OCI-LY1 (cell line): ENCODE measurements around the gene NAV3.

ENCODE experiments used
- H2AFZ ChIP-seq: fragments of 200-600 bp; sonication (generic), shearing (Covaris generic); 2 replicates; pipeline ENCODE4 v1.6.0; 2014; ENCODE audit warnings: antibody characterized with exemption, mild to moderate bottlenecking, low read length
- H3F3A ChIP-seq: fragments of 200-600 bp; sonication (generic), shearing (Covaris generic); 2 replicates; pipeline ENCODE4 v1.6.0; 2014; ENCODE audit warnings: mild to moderate bottlenecking, antibody characterized with exemption, low read length, moderate library complexity; ENCODE audit not compliant: insufficient read depth
- H3K27ac ChIP-seq: fragments of 200-600 bp; sonication (generic); 2 replicates; pipeline ENCODE4 v1.5.1; 2014; ENCODE audit warnings: low read length, mixed run types, mild to moderate bottlenecking, low read depth; ENCODE audit not compliant: poor library complexity, severe bottlenecking
- H3K27me3 ChIP-seq: fragments of 200-600 bp; sonication (generic); 2 replicates; pipeline ENCODE4 v1.6.0; 2014; ENCODE audit warnings: antibody characterized with exemption, mild to moderate bottlenecking, low read length, moderate library complexity; ENCODE audit not compliant: insufficient read depth
- H3K36me3 ChIP-seq: fragments of 200-600 bp; sonication (generic); 2 replicates; pipeline ENCODE4 v1.6.1; 2014; ENCODE audit warnings: mild to moderate bottlenecking, antibody characterized with exemption, low read length, moderate library complexity, mixed read lengths; ENCODE audit not compliant: insufficient read depth
- H3K4me1 ChIP-seq: fragments of 200-600 bp; sonication (generic); 2 replicates; pipeline ENCODE4 v1.5.1; 2014; ENCODE audit warnings: mild to moderate bottlenecking, low read length, moderate library complexity; ENCODE audit not compliant: insufficient read depth, severe bottlenecking
- H3K4me2 ChIP-seq: fragments of 200-600 bp; sonication (generic), shearing (Covaris generic); 2 replicates; pipeline ENCODE4 v1.6.1; 2014; ENCODE audit warnings: low read length
- H3K4me3 ChIP-seq: fragments of 200-600 bp; sonication (generic); 2 replicates; pipeline ENCODE4 v1.5.1; 2014; ENCODE audit warnings: low read length, low read depth, mild to moderate bottlenecking, mixed read lengths; ENCODE audit not compliant: poor library complexity, severe bottlenecking
- H3K79me2 ChIP-seq: fragments of 200-600 bp; shearing (Covaris generic); 2 replicates; pipeline ENCODE4 v1.6.1; 2016; ENCODE audit warnings: mixed run types, low read length, mixed read lengths; ENCODE audit not compliant: insufficient read depth
- H3K9ac ChIP-seq: fragments of 200-600 bp; sonication (generic), shearing (Covaris generic); 2 replicates; pipeline ENCODE4 v1.6.1; 2014; ENCODE audit warnings: mild to moderate bottlenecking, low read length, mixed read lengths
- H3K9me2 ChIP-seq: fragments of 200-600 bp; sonication (generic), shearing (Covaris generic); 2 replicates; pipeline ENCODE4 v1.6.1; 2014; ENCODE audit warnings: low read depth, mild to moderate bottlenecking, low read length, mixed read lengths
- H3K9me3 ChIP-seq: fragments of 200-600 bp; shearing (Covaris generic); 2 replicates; pipeline ENCODE4 v1.6.1; 2014; ENCODE audit warnings: low read length, mixed read lengths
- H4K20me1 ChIP-seq: fragments of 200-600 bp; sonication (generic), shearing (Covaris generic); 2 replicates; pipeline ENCODE4 v1.6.0; 2016; ENCODE audit warnings: mild to moderate bottlenecking, low read length; ENCODE audit not compliant: insufficient read depth
- EZH2 ChIP-seq: fragments of 200-600 bp; sonication (generic), shearing (Covaris generic); IDR thresholded peaks from 2 replicates; pipeline ENCODE4 v1.8.0; 2017; ENCODE audit warnings: borderline replicate concordance, mixed run types, mild to moderate bottlenecking, antibody characterized with exemption, low read length, moderate library complexity, mixed read lengths
- TF ChIP-seq, protein P1 (sequence below): fragments of 200-600 bp; sonication (generic), shearing (Covaris generic); IDR thresholded peaks from 2 replicates; pipeline ENCODE4 v1.5.1; 2017; ENCODE audit warnings: mild to moderate bottlenecking, antibody characterized with exemption, low read length, moderate library complexity, mixed read lengths

The NAV3 gene

DNA sequence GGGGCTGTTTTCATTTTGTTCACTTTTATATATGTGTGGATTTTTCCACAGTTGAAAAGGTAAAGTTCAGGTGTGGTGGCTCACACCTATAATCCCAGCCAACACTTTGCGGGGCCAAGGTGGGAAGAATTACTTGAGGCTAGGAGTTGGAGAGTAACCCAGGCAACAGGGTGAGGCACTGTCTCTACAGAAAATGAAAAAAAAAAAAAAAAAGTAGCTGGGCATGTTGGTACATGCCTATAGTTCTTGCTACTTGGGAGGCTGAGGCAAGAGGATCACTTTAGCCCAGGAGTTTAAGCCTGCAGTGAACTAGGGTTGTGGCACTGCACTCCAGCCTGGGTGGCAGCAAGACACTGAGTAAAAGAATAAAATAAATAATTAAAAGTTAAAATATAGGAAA, 326.5 kb downstream of the NAV3 start:
- Histone ChIP-seq H3K9me3 (no peaks in the 10 kb centered on the region), H3K79me2 (no peaks in the 10 kb centered on the region), H3K4me3 (no peak overlapping the region), H2AFZ (no peak overlapping the region), H3K36me3 (no peaks in the 10 kb centered on the region), H4K20me1 (no peaks in the 10 kb centered on the region), H3K9me2 (no peaks in the 10 kb centered on the region), H3K4me1 (no peaks in the 10 kb centered on the region), H3K27ac (no peak overlapping the region), H3K27me3 (no peaks in the 10 kb centered on the region), H3F3A (no peaks in the 10 kb centered on the region), H3K4me2 (no peak overlapping the region), H3K9ac (no peak overlapping the region)
- TF ChIP-seq EZH2: no peak
- TF ChIP-seq, protein P1, sequence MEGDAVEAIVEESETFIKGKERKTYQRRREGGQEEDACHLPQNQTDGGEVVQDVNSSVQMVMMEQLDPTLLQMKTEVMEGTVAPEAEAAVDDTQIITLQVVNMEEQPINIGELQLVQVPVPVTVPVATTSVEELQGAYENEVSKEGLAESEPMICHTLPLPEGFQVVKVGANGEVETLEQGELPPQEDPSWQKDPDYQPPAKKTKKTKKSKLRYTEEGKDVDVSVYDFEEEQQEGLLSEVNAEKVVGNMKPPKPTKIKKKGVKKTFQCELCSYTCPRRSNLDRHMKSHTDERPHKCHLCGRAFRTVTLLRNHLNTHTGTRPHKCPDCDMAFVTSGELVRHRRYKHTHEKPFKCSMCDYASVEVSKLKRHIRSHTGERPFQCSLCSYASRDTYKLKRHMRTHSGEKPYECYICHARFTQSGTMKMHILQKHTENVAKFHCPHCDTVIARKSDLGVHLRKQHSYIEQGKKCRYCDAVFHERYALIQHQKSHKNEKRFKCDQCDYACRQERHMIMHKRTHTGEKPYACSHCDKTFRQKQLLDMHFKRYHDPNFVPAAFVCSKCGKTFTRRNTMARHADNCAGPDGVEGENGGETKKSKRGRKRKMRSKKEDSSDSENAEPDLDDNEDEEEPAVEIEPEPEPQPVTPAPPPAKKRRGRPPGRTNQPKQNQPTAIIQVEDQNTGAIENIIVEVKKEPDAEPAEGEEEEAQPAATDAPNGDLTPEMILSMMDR: no peak

DNA sequence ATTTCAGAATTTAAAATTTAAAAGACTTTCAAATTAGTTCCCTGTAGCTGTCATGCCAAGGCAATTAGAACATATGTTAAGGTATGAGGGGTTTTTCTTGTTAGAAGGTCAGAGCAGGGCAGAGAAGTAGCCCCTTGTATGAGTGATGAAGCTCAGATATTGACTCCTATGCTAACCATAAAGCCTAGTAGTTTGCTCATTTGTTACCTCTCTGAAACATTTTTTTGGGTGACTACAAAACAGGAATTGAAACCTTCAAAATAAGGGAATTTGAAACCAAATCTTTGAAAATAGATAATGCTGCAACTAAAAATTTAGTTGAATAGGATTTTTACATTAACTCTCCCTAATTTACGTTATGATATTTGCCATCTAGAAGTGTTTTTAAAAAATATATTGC, 333.5 kb downstream of the NAV3 start:
- Histone ChIP-seq H2AFZ (no peak overlapping the region), H3K4me1 (no peaks in the 10 kb centered on the region), H4K20me1 (no peaks in the 10 kb centered on the region), H3K27me3 (no peaks in the 10 kb centered on the region), H3K9me2 (no peaks in the 10 kb centered on the region), H3F3A (no peaks in the 10 kb centered on the region), H3K9me3 (no peaks in the 10 kb centered on the region), H3K9ac (no peak overlapping the region), H3K27ac (no peak overlapping the region), H3K36me3 (no peaks in the 10 kb centered on the region), H3K4me3 (no peak overlapping the region), H3K79me2 (no peaks in the 10 kb centered on the region), H3K4me2 (no peak overlapping the region)
- TF ChIP-seq, protein P1: no peak
- TF ChIP-seq EZH2: no peak

DNA sequence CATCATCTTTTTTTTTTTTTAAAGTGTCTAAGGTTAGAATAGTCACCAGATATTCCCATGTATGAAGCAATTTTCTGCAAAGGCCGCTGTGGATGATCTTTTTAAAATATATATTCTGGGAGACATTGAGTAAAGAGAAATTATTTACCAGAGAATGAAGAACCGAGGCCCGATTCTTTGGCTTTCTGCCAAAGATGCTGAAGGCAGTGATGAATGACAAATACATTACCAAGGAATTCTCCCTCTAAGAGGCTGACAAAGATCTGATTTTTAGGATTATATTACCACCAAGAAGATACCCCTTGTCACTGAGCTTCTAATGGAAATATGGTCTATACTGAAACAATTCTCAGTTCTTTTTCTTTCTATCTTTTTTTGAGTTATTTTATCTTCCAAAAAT, 336.8 kb downstream of the NAV3 start:
- Histone ChIP-seq H4K20me1 (no peaks in the 10 kb centered on the region), H3K36me3 (no peaks in the 10 kb centered on the region), H3F3A (no peaks in the 10 kb centered on the region), H3K27ac (no peak overlapping the region), H3K9me2 (no peaks in the 10 kb centered on the region), H3K27me3 (no peaks in the 10 kb centered on the region), H3K79me2 (no peaks in the 10 kb centered on the region), H3K9me3 (no peaks in the 10 kb centered on the region), H2AFZ (no peak overlapping the region), H3K4me3 (no peak overlapping the region), H3K4me2 (no peak overlapping the region), H3K9ac (no peak overlapping the region), H3K4me1 (no peaks in the 10 kb centered on the region)
- TF ChIP-seq EZH2: no peak
- TF ChIP-seq, protein P1: no peak
